Cerebellar nuclear complex (tissue), 1 donor: Measurements from ENCODE around the gene ZBTB16.

Experiments
- DNase-seq, 2 experiments: peaks; one replicate each; lab custom pipeline; 2025; lab: John Stamatoyannopoulos, UW

Gene ZBTB16, protein sequence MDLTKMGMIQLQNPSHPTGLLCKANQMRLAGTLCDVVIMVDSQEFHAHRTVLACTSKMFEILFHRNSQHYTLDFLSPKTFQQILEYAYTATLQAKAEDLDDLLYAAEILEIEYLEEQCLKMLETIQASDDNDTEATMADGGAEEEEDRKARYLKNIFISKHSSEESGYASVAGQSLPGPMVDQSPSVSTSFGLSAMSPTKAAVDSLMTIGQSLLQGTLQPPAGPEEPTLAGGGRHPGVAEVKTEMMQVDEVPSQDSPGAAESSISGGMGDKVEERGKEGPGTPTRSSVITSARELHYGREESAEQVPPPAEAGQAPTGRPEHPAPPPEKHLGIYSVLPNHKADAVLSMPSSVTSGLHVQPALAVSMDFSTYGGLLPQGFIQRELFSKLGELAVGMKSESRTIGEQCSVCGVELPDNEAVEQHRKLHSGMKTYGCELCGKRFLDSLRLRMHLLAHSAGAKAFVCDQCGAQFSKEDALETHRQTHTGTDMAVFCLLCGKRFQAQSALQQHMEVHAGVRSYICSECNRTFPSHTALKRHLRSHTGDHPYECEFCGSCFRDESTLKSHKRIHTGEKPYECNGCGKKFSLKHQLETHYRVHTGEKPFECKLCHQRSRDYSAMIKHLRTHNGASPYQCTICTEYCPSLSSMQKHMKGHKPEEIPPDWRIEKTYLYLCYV

GRCh38 chr11:114059278-114059983 lies at the start of gene ZBTB16:
Gene ZBTB16 (plus strand): TSS chr11:114059711. CDS start chr11:114063301, 3,590 bp downstream.
- peak; percentile 21 to 47 for DNase-seq

DNA sequence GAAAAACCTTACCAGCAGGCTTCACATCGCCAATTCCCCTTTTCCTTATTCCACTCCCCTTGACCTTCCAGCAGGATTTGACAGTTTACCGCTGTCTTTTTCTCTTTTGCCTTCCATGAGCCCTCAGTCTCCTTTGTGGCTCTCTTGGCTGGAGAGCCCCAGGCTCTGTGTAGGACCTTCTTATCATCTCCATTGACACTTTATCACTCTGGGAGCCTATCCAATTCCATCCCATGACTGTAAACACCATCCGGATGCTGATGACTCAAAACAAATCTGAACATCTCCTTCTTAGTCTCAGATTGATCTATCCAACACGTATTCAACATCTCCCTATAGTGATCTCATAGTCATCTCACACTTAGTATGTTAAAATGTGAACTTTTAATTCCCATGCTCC lies 48.6 kb upstream of the ZBTB16 start:
- no peak for DNase-seq

GRCh38 chr11:114011443-114011842 lies 48.1 kb upstream of the ZBTB16 start:
- DNase-seq = no peak

- DNase-seq = no peak
These were observed 44.4 kb upstream of the ZBTB16 start for GRCh38 chr11:114015117-114015516.

- DNase-seq = no peak
These were observed 42.5 kb upstream of the ZBTB16 start for GRCh38 chr11:114016986-114017385.

DNA sequence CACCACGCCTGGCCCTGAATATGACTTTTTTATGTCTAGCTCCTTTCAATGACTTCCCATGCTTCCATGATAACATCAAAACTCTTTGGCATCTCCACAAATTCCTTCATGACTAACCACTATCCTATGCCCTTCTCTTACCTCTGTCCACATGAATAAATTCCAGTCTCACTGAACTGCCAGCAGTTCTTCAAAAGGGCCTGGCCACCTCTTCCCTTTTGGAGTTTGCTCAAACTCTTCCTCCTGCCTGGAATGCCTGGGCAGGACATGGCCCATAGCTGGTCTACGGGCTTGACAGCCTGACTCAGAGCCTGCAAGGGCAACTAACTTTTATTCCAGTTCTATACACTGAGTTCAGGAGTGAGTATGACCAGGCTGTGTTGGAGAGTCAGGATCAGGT lies 41.8 kb upstream of the ZBTB16 start:
- no peak for DNase-seq

- DNase-seq = no peak
These were observed 40.5 kb upstream of the ZBTB16 start for GRCh38 chr11:114019046-114019445.

DNA sequence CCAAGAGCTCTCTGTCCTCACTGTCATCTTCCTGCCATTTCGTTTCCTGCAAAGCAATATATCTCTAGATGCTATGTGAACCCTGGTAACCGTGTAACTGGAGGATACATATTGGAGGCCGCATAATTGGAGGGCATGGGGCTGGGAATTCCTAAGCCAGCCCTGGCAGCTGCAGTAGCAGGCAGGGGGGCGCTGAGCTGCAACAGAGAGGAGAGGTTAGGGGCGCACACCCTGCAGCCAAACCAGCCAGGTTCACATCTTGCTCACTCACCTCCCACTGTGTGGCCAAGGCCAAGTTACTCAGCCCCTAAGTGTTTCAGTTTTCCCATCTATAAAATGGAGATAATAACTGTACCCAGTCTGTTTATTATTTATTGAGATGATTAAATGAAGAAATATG lies 39.9 kb upstream of the ZBTB16 start:
- DNase-seq = no peak

GRCh38 chr11:114025329-114025907 lies 34.1 kb upstream of the ZBTB16 start:
- DNase-seq = no peak

- DNase-seq = no peak
These were observed 33.2 kb upstream of the ZBTB16 start for GRCh38 chr11:114026355-114026754.

- no peak for DNase-seq
These were observed 32.1 kb upstream of the ZBTB16 start for GRCh38 chr11:114027391-114027790.

GRCh38 chr11:114027926-114028325 lies 31.6 kb upstream of the ZBTB16 start:
- DNase-seq = no peak

DNA sequence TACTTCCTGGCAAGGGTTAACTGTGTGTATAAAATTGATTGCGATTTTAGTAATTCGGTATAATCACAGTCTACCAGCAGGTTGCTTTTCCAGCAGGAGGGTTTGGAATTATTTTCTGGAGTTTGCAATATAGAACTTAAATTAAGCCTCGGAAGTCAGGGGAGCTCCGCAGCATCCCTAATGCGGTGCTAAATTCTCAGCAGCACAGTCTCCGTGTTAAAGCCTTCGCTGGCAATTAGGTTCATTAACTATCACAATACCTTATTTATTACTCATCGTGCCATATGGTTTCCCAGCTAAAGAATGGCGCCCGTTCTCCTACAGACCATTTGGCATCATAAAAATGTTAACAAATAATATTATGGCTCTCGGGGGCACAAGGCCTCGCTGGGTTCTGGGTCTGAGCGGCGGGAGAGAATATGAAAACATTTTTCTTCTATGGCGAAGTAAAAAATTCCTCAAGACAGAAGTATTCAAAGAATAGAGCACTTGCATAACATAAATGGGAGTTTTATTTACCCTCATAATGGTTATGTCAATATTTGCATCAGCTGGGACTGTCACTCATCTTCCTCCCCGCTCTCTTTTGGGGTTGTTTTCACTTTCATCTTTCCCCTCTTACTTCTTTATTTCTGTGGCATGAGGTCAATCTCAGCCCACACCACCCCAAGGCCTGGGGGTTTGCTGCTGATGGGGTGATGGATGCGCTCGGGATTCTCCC lies 28.1 kb upstream of the ZBTB16 start:
- no peak for DNase-seq

- DNase-seq = no peak
These were observed 27.6 kb upstream of the ZBTB16 start for GRCh38 chr11:114031967-114032320.

- no peak for DNase-seq
These were observed 26.4 kb upstream of the ZBTB16 start for GRCh38 chr11:114033066-114033465.

DNA sequence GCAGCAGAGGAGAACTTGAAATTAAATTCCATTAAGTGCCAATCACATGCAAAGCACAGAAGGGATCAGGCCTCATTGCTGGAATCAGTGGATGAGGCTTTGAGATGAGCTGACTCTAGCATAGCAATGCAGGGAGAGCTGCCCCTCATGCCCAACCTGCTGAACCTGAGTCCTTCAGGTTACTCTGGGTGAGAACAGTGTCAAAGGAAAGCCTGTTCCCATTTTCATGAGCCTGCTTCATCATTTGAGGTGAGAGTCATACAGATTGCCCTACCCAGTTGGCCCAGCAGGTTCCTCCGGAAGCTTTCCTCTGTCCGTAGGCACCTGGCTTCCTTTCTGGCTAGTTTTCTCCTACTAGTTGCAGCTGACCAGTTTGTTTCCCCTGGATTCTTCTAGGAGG lies 25.9 kb upstream of the ZBTB16 start:
- DNase-seq = no peak

DNA sequence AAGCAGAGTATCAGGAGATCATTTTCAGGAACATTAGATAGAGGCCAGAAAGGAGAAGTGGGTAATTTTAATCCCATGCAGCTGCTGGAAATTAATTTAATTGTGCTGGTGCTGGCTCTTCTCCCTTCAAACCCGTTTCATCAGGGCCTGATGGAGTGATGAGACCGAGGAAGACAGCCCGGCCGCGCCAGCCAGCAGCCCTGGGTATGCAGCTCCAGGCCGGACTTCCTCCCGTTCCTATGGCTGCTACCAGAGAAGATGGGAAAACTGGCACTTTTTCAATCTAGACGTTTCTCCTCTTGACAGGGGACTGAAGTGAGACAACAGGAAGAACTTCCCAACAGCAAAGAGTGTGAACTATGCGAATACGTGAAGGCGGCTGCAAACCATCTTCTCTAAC lies 24.6 kb upstream of the ZBTB16 start:
- DNase-seq = no peak

- peak in 1 of 2 experiments; percentile 37 for DNase-seq
These were observed 23.2 kb upstream of the ZBTB16 start for GRCh38 chr11:114036147-114036811.

DNA sequence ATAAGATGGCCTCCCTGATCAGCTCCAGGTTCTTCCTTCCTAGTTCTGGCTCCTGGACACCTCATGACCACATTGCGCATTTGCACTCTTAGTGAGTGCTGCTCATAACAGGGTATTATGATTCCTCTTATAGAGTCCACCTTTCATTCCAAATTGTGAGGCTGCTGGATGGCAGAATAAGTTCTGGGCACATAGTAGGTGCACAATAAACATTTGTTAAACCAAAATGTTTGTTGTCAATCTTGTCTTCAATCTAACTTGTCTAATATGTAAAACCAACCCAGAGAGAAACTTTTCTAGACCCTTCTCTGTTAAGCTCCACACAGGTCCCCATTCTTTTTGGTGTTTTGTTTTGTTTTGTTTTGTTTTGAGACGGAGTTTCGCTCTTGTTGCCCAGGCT lies 22.6 kb upstream of the ZBTB16 start:
- no peak for DNase-seq

GRCh38 chr11:114039551-114039950 lies 20.0 kb upstream of the ZBTB16 start:
- no peak for DNase-seq

DNA sequence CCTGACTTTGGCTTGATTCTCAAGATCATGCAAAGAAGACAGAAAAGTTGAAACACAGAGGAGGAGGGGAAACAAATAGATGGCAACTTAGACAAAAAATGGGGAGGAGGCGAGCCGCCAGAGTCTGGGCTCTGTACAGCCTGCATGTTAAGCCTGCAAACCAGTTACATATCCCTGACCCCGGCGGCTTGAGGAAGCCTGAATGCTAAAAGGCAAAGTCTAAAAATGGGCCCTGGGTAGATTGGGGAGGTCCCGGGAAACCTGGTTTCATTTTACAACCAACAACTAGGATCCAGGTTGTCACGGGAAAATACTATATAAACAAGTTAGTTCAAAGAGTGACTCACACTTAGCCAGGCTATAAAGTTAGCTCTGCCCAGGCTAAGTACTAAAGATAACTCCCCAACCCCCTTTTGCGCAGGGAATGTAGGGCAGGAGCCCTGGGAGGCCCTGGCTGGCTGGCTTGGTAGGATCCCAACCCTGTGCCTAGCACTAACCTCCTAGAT lies 18.8 kb upstream of the ZBTB16 start:
- no peak for DNase-seq
